Adrenal gland (tissue), 5 donors: ENCODE data around the gene RUBCN.

Source experiments
- POLR2A ChIP-seq, 2 donors: fragments of 450-650 bp; IDR thresholded peaks; one replicate each; pipeline ENCODE4 v1.6.1; 2017; ENCODE audit warnings: antibody characterized with exemption in 2 of 2, mild to moderate bottlenecking in 2 of 2, moderate library complexity in 1 of 2
- TF ChIP-seq, protein P1 (sequence below), 6 experiments: fragments of 450-650 bp in 4 of 6; fragments of 200-600 bp in 2 of 6; sonication (generic) in 1 of 6; IDR thresholded peaks; 1 replicate in 5 of 6; 2 replicates in 1 of 6; pipeline versions ENCODE4 v1.5.1 to v1.8.0; 2016 to 2021; ENCODE audit warnings: antibody characterized with exemption in 6 of 6, mild to moderate bottlenecking in 2 of 6, moderate library complexity in 1 of 6
- donor health status: DM: no; HTN: no; CAD: no.

DNA sequence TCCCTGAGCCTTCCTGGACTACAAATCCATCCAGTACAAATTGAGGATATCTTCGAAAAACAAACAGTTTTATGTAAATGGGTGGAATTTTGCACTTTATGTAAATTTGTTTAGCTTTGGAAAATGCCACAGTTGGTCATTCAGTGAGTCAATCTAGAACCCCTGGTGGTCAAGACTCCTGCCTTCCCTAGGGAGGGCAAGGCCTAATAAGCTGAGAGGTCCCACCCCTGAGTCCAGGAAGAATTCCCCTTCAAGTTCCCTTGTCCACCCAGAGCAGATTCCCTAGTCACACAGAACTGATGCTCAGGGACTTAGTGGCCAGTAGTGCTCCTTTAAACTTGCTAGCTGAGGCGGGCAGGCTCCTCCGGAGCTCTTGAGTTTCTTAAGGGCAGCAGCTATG lies 6.1 kb upstream of the RUBCN start:
- TF ChIP-seq, protein P1, sequence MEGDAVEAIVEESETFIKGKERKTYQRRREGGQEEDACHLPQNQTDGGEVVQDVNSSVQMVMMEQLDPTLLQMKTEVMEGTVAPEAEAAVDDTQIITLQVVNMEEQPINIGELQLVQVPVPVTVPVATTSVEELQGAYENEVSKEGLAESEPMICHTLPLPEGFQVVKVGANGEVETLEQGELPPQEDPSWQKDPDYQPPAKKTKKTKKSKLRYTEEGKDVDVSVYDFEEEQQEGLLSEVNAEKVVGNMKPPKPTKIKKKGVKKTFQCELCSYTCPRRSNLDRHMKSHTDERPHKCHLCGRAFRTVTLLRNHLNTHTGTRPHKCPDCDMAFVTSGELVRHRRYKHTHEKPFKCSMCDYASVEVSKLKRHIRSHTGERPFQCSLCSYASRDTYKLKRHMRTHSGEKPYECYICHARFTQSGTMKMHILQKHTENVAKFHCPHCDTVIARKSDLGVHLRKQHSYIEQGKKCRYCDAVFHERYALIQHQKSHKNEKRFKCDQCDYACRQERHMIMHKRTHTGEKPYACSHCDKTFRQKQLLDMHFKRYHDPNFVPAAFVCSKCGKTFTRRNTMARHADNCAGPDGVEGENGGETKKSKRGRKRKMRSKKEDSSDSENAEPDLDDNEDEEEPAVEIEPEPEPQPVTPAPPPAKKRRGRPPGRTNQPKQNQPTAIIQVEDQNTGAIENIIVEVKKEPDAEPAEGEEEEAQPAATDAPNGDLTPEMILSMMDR (IDR thresholded peaks at IDR 0.05) = no peak
- no peak for TF ChIP-seq POLR2A (IDR thresholded peaks at IDR 0.05)
